ENCODE measurements around the gene ANKS4B. TPM values are rescaled to one million over a fixed set of nuclear protein-coding genes. Genes with fewer than 3 reads are reported as not detected.
"Not testable (repeated sequence)": the region's sequence is repeated elsewhere in the genome, so short reads cannot be mapped to it uniquely, and the experiment has no call there.

The ANKS4B gene
- total RNA-seq, 2 experiments from 2014 or later = not detected

GRCh38 chr16:21260870-21261791 lies 27.6 kb downstream of the ANKS4B start:
- Mint-ChIP-seq H3K9me3 (ENCODE audit: low read depth) (no peaks in the 10 kb centered on the region), H3K36me3 (no peaks in the 10 kb centered on the region), H3K27me3 (peaks cover 12% of the 10 kb centered on the region), H3K27ac (no peak overlapping the region), H3K4me3 (no peak overlapping the region), H3K4me1 (no peaks in the 10 kb centered on the region)
- CTCF ChIA-PET = interaction anchor here (0.6 kb wide), 1 partner anchor 816 kb away, joined by 3 read pairs; no protein-coding TSS in a partner anchor
- no peak for DNase-seq
- ATAC-seq = no peak

GRCh38 chr16:21262779-21263639 lies 29.5 kb downstream of the ANKS4B start:
- Mint-ChIP-seq H3K36me3 (no peaks in the 10 kb centered on the region), H3K9me3 (ENCODE audit: low read depth) (no peaks in the 10 kb centered on the region), H3K4me3 (no peak overlapping the region), H3K4me1 (no peaks in the 10 kb centered on the region), H3K27me3 (peaks cover 12% of the 10 kb centered on the region), H3K27ac (no peak overlapping the region)
- DNase-seq (no peak), ATAC-seq (no peak)
- CTCF ChIA-PET = no interaction called here

GRCh38 chr16:21263640-21264570 lies 30.4 kb downstream of the ANKS4B start:
- no peak overlapping the region for H3K4me3 Mint-ChIP-seq

GRCh38 chr16:21264571-21265036 lies 31.1 kb downstream of the ANKS4B start:
- ATAC-seq (no peak), DNase-seq (no peak)
- no peaks in the 10 kb centered on the region for H3K36me3 Mint-ChIP-seq
- no peak overlapping the region for H3K27ac Mint-ChIP-seq
- H3K27me3 Mint-ChIP-seq = peaks cover 7% of the 10 kb centered on the region
- no peak overlapping the region for H3K4me3 Mint-ChIP-seq
- H3K4me1 Mint-ChIP-seq = no peaks in the 10 kb centered on the region
- CTCF ChIA-PET = interaction anchor here (1.8 kb wide), 1 partner anchor 12 kb away, joined by 5 read pairs; no protein-coding TSS in a partner anchor
- no peaks in the 10 kb centered on the region for H3K9me3 Mint-ChIP-seq (ENCODE audit: low read depth)

More at GRCh38 chr16:21263640-21264570, 30.4 kb downstream of the ANKS4B start:
- no peak overlapping the region for H3K27ac Mint-ChIP-seq
- CTCF ChIA-PET = no interaction called here
- H3K4me1 Mint-ChIP-seq = no peaks in the 10 kb centered on the region
- DNase-seq (no peak), ATAC-seq (no peak)
- H3K27me3 Mint-ChIP-seq = peaks cover 9% of the 10 kb centered on the region
- no peaks in the 10 kb centered on the region for H3K9me3 Mint-ChIP-seq (ENCODE audit: low read depth)
- no peaks in the 10 kb centered on the region for H3K36me3 Mint-ChIP-seq

- no peaks in the 10 kb centered on the region for H3K9me3 Mint-ChIP-seq (ENCODE audit: low read depth)
These were observed 31.8 kb downstream of the ANKS4B start for GRCh38 chr16:21265104-21265837.

GRCh38 chr16:21267298-21267697 lies 33.8 kb downstream of the ANKS4B start:
- Mint-ChIP-seq H3K27ac (no peak overlapping the region), H3K4me1 (no peaks in the 10 kb centered on the region), H3K4me3 (no peak overlapping the region), H3K9me3 (ENCODE audit: low read depth) (no peaks in the 10 kb centered on the region), H3K27me3 (peaks cover 15% of the 10 kb centered on the region), H3K36me3 (no peaks in the 10 kb centered on the region)
- ATAC-seq (no peak), DNase-seq (no peak)
- CTCF ChIA-PET = no interaction called here

More at GRCh38 chr16:21265104-21265837, 31.8 kb downstream of the ANKS4B start:
- no peak overlapping the region for H3K27ac Mint-ChIP-seq
- no peaks in the 10 kb centered on the region for H3K36me3 Mint-ChIP-seq
- DNase-seq = no peak
- no peak for ATAC-seq
- no peaks in the 10 kb centered on the region for H3K4me1 Mint-ChIP-seq
- H3K4me3 Mint-ChIP-seq = no peak overlapping the region
- H3K27me3 Mint-ChIP-seq = peaks cover 2% of the 10 kb centered on the region
- CTCF ChIA-PET = interaction anchor here (1.8 kb wide), 1 partner anchor 11 kb away, joined by 5 read pairs; no protein-coding TSS in a partner anchor

GRCh38 chr16:21268236-21268635 lies 34.7 kb downstream of the ANKS4B start:
- ATAC-seq (no peak), DNase-seq (no peak)
- no peak overlapping the region for H3K27ac Mint-ChIP-seq
- H3K4me3 Mint-ChIP-seq = no peak overlapping the region
- peaks cover 20% of the 10 kb centered on the region for H3K27me3 Mint-ChIP-seq
- H3K9me3 Mint-ChIP-seq (ENCODE audit: low read depth) = no peaks in the 10 kb centered on the region
- CTCF ChIA-PET = no interaction called here
- H3K36me3 Mint-ChIP-seq = no peaks in the 10 kb centered on the region
- H3K4me1 Mint-ChIP-seq = no peaks in the 10 kb centered on the region

- H3K27me3 Mint-ChIP-seq = peaks cover 52% of the 10 kb centered on the region
- no peaks in the 10 kb centered on the region for H3K36me3 Mint-ChIP-seq
- DNase-seq (no peak), ATAC-seq (no peak)
- CTCF ChIA-PET = interaction anchor here (0.7 kb wide), 1 partner anchor 27 kb away, joined by 3 read pairs; no protein-coding TSS in a partner anchor
- H3K9me3 Mint-ChIP-seq (ENCODE audit: low read depth) = no peaks in the 10 kb centered on the region
- H3K4me3 Mint-ChIP-seq = no peak overlapping the region
- no peaks in the 10 kb centered on the region for H3K4me1 Mint-ChIP-seq
- H3K27ac Mint-ChIP-seq = no peak overlapping the region
These were observed 38.8 kb downstream of the ANKS4B start for GRCh38 chr16:21272253-21272652.

GRCh38 chr16:21272763-21273162 lies 39.3 kb downstream of the ANKS4B start:
- DNase-seq; H3K36me3 Mint-ChIP-seq; H3K9me3 Mint-ChIP-seq (ENCODE audit: low read depth); CTCF ChIA-PET; H3K27ac Mint-ChIP-seq; H3K4me3 Mint-ChIP-seq; ATAC-seq; H3K4me1 Mint-ChIP-seq: not testable (repeated sequence)
- peaks cover 55% of the 10 kb centered on the region for H3K27me3 Mint-ChIP-seq

- Mint-ChIP-seq H3K4me1 (peaks cover 3% of the 10 kb centered on the region), H3K27me3 (peaks cover 70% of the 10 kb centered on the region), H3K9me3 (ENCODE audit: low read depth) (no peaks in the 10 kb centered on the region), H3K36me3 (no peaks in the 10 kb centered on the region), H3K27ac (no peak overlapping the region), H3K4me3 (no peak overlapping the region)
- ATAC-seq (no peak), DNase-seq (no peak)
- CTCF ChIA-PET = no interaction called here
These were observed 40.8 kb downstream of the ANKS4B start for GRCh38 chr16:21274172-21274726.

- Mint-ChIP-seq H3K4me3 (no peak overlapping the region), H3K4me1 (peaks cover 3% of the 10 kb centered on the region), H3K9me3 (ENCODE audit: low read depth) (no peaks in the 10 kb centered on the region), H3K27me3 (peaks cover 79% of the 10 kb centered on the region), H3K27ac (no peak overlapping the region), H3K36me3 (no peaks in the 10 kb centered on the region)
- CTCF ChIA-PET = interaction anchor here (1.8 kb wide), 1 partner anchor 10 kb away, joined by 5 read pairs; no protein-coding TSS in a partner anchor
- DNase-seq (no peak), ATAC-seq (no peak)
These were observed 42.0 kb downstream of the ANKS4B start for GRCh38 chr16:21275529-21275928.

GRCh38 chr16:21276090-21276489 lies 42.6 kb downstream of the ANKS4B start:
- Mint-ChIP-seq H3K36me3 (no peaks in the 10 kb centered on the region), H3K9me3 (ENCODE audit: low read depth) (no peaks in the 10 kb centered on the region), H3K4me1 (peaks cover 3% of the 10 kb centered on the region), H3K27me3 (peaks cover 75% of the 10 kb centered on the region), H3K4me3 (no peak overlapping the region), H3K27ac (no peak overlapping the region)
- DNase-seq (no peak), ATAC-seq (no peak)
- CTCF ChIA-PET = interaction anchor here (1.8 to 2.1 kb wide), 2 partner anchors 11 to 87 kb away, joined by 5 to 8 read pairs; no protein-coding TSS in a partner anchor
